Left kidney (tissue), 2 donors: ENCODE results near the gene ADCY4. TPM values are rescaled to one million over a fixed set of nuclear protein-coding genes. Genes with fewer than 3 reads are reported as not detected.
"Not testable (repeated sequence)": the region's sequence is repeated elsewhere in the genome, so short reads cannot be mapped to it uniquely, and the experiment has no call there.

Source experiments
- DNase-seq: peaks from one replicate; pipeline ENCODE4 v3.0.0-alpha.2; 2013
- polyA plus RNA-seq: library from polyadenylated mRNA; unstranded; fragments of 120-200 nt; gene quantifications from one replicate; pipeline ENCODE4 v1.2.1, GENCODE V29; 2013; ENCODE audit not compliant: insufficient read length

The ADCY4 gene
- polyA plus RNA-seq, 1 donor = 22.4 TPM

DNA sequence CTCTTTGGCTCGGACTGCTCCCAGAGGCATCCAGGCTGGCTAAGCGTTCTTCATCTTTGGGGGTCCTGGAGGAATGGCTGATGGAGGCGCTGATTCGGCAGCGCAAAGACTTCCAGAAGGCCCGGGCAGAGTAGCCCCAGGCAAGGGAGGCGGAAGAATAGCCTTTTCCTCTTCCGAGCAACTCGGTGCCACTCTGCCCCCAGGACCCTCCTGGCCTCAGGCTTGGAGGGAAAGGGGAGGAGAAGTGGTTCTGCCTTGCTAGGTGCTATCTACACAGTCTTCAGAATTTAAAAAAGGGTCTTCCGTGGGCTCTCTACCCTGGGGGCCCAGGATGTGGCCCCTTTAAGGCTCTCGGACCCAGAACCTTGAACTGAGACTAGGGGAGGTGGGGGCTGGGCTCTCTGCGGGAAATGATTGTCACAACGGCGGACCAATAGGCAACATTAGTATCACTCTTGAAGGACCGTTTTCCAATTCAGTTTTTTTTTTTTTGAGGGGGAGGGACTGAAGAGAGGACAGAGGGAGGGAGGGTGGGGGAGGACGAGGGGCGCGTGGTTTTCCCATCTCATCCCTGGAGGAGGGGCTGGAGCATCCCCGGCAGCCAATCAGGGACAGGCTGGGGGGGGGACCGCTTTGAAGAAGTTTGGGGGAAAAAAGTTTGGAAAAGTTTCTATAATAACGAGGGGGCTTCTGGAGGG, 32.8 kb upstream of the ADCY4 start, which contains the start of gene NFATC4:
Gene NFATC4, plus strand, starts transcription at position 671 of the 698 bp plus-strand sequence. CDS start 157 bp downstream, outside the sequence.
- DNase-seq = peak; percentile 93

DNA sequence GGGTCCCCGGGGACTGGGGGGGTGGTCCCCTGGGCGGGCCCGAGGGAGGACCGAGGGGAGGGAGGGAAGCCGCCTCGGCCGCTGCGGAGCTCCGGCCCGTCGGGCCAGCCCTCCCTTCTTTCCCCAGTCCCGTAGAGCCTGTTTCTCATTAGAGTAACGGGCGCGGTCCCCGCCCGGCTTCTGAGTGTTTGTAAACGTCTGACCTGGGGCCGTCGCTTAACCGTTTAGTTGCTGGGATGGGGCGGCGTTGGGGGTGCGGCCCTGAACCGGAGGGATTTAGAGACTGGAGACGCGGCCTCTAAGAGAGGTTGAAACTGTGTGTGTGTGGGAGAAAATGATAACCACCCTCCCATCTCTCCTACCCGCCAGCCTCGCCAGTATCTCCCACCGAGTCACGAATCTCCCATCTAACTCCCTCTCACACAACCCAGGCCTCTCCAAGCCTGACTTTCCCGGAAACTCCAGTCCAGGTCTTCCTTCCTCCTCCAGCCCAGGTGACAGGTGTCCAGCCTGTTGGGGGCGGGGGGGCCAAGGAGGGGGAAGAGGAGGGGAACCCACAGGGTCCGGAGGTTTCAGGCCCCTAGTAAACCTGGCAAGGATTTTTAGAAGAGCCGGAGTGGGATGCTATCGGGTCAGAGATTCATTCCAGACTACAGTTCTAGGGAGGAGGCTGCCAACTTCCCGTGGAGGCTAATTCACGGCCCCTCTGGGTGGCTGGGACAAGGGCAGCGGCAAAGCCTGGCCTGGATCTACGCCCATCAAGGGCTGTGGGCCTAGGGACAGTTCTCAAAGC, 32.0 kb upstream of the ADCY4 start:
- peak; percentile 98 for DNase-seq

- DNase-seq = no peak
Observed at GRCh38 chr14:24366413-24366720, 31.5 kb upstream of the ADCY4 start.

DNA sequence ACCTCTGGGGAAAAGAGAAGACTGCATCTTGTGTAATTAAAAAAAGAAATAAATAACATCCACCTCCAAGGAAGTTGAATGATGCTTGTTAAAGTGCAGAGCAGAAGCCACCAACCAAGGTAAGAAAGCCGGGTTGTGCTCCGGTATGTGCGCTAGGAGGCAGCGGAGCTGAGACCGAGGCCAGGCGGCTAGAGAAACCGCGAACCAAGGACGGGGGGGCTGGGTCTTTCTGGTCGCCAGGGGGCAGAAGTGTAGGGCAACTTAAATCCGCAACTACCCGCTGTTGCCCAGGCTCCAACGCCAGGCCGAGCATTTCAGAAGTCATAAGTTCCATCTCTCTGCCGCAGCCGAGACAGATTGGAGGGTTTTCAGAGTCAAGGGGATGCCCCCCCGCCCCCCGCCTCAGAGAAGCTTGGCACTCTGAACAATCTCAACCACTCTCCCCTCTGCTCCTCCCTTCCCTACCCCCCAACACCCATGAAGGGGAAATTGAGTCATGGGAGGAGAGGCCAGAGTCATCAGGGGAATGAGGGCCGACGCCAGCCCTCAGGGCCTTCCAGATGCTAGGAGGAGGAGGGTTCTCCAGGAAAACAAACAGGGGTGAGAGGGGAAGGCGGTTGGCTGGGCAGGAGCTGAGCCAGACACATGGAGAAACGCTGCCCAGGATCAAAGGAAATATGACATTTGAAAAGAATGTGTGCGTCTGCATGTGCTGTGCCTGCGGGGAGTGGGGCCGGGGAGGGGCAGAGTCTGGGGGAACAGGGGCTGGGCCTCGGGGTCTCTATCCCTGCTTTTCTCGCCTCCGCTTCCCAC, 30.9 kb upstream of the ADCY4 start:
- DNase-seq = peak; percentile 86

- DNase-seq = no peak
Observed at GRCh38 chr14:24364841-24365240, 30.0 kb upstream of the ADCY4 start.

DNA sequence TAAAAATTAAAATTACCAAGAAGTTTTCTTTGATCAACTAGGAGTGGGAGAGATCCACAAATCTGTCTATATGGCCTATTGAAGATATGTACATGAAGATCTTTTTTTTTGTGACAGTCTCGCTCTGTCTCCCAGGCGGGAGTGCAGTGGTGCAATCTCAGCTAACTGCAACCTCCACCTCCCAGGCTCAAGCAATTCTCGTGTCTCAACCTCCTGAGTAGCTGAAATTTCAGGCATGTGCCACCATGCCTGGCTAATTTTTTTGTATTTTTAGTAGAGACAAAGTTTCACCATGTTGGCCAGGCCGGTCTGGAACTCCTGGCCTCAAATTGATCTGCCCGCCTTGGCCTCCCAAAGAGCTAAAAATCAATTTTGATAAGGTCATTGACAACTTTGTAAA, 28.5 kb upstream of the ADCY4 start:
- no peak for DNase-seq

GRCh38 chr14:24362241-24362960, 27.5 kb upstream of the ADCY4 start:
- DNase-seq = no peak

DNA sequence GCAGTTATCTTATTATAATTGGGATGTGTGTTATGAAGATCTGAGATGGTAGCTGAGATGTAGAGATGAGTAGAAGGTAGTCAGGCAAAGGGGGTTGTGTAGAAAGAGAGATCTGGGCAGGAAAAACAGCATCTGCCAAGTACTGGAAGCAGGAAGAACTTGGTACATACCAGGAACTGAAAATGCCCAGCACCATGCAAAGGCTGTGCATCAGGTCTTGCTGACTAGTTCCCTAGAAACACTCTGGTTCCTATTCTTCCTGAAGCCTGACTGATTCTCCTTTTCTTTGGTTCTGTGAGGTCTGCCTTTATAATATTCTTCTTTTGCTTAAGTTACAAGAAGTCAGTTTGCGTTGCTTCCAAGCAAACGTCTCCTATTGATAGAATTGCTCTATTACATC, 26.5 kb upstream of the ADCY4 start:
- no peak for DNase-seq

DNA sequence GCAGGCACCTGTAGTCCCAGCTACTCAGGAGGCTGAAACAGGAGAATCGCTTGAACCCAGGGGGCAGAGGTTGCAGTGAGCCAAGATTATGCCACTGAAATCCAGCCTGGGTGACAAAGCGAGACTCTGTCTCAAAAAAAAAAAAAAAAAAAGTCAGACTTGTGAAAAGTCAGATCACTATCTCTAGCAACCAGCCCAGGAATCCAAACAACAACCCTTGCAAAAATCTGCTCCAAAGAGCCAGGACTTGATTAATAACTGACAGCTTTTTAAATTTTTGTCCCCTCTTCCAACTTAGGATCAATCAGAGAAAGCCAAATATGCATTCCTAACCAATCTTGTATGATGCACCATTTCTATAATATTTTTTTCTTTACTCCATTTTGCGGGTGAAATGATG, 25.4 kb upstream of the ADCY4 start:
- no peak for DNase-seq

GRCh38 chr14:24356208-24356607, 21.3 kb upstream of the ADCY4 start:
- DNase-seq = no peak

- DNase-seq = no peak
Observed at GRCh38 chr14:24355009-24355408, 20.1 kb upstream of the ADCY4 start.

- not testable (repeated sequence) for DNase-seq
Observed at GRCh38 chr14:24354482-24354825, 19.6 kb upstream of the ADCY4 start.

- DNase-seq = no peak
Observed at GRCh38 chr14:24353559-24354481, 18.9 kb upstream of the ADCY4 start.

DNA sequence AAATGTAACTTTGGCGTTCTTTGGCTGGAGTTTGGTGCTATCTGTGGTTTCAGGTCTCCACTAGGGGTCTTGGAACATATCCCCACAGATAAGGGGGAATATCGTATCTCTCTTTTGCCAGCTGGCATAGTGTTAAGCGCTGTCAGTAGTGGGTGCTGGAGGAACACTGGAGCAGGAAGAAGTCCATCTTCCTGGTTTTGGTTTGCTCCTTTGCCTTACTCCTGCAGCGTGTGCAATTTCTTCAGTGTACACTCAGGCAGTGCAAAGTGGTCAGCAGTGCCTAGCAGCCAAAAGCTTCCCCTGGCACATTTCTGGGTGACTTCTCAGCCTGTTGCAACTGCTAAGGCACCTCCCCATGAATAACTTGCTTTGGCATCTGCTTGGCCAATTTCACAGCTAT, 16.6 kb upstream of the ADCY4 start:
- no peak for DNase-seq

- DNase-seq = no peak
Observed at GRCh38 chr14:24349742-24350141, 14.9 kb upstream of the ADCY4 start.

- no peak for DNase-seq
Observed at GRCh38 chr14:24348186-24348585, 13.3 kb upstream of the ADCY4 start.

GRCh38 chr14:24347134-24347533, 12.3 kb upstream of the ADCY4 start:
- DNase-seq = no peak

DNA sequence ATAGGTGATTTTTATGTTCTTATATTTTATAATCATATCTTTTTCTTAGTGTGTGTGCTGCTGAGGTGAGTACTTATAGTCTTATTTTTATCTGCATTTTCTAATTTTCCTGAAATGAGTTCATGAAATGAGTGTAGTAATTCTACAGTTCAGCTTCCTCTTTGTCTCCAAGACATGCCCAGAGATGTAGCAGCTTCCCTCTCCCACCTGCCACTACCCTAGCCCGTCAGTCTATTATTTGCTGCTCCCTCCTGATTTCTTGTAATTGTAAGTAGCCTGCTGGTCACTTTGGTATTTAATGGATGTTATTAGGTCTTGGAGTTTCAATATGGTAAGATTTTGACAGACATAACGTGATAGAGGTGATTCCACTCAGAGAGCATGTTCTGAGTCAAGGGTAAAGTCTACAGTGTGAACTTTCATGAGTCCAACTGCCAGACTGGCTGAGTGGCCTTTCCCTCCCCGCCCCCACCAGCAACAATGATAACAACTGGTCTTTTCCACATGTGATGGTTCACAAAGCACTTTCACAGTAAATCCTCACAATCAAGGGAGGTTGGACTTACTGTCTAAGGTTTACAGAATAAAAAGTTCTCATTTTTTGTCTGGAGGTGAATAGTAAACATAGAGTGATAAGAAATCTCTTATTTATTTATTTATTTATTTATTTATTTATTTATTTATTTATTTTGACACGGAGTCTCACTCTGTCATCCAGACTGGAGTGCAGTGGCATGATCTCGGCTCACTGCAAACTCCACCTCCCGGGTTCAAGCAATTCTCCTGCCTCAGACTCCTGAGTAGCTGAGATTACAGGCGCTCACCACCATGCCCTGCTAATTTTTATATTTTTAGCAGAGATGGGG, 9.2 kb upstream of the ADCY4 start:
- no peak for DNase-seq

DNA sequence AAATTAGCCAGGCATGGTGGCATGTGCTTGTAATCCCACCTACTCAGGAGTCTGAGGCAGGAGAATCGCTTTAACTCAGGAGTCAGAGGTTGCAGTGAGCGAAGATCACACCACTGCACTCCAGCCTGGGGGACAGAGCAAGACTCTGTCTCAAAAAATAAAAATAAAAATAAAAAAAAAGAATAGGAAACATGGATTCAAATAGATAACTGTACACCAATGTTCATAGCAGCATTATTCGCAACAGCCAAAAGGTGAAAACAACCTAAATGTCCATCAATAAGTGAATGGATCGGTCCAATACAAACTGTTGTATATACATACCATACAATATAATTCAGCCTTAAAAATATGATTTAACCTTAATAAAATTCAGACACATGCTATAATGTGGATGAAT, 8.0 kb upstream of the ADCY4 start:
- DNase-seq = no peak

GRCh38 chr14:24340606-24341005, 5.7 kb upstream of the ADCY4 start:
- no peak for DNase-seq
